OCI-LY3 (cell line): ENCODE data around the gene IL36B.

Experiments used
- CTCF ChIP-seq: fragments of 200-600, 300-600 bp; sonication (generic); IDR thresholded peaks from 2 replicates; pipeline ENCODE4 v1.5.1; 2014; ENCODE audit warnings: antibody characterized with exemption, low read length, low read depth
- EZH2phosphoT487 ChIP-seq: fragments of 200-600 bp; shearing (Covaris generic); IDR thresholded peaks from 2 replicates; pipeline ENCODE4 v1.6.1; 2018; ENCODE audit warnings: antibody characterized with exemption, mixed run types, low read depth

- TF ChIP-seq CTCF (no peak), EZH2phosphoT487 (no peak)
These were observed 29.0 kb upstream of the IL36B start for GRCh38 chr2:113081488-113082210.
